Raji (cell line): ENCODE data around the gene HINT3.

Experiments
- POLR2A ChIP-seq: IDR thresholded peaks from 2 replicates; pipeline ENCODE4 v1.6.1; 2011; ENCODE audit warnings: low read depth, low read length, control low read depth; ENCODE audit not compliant: insufficient read depth

Gene HINT3

DNA sequence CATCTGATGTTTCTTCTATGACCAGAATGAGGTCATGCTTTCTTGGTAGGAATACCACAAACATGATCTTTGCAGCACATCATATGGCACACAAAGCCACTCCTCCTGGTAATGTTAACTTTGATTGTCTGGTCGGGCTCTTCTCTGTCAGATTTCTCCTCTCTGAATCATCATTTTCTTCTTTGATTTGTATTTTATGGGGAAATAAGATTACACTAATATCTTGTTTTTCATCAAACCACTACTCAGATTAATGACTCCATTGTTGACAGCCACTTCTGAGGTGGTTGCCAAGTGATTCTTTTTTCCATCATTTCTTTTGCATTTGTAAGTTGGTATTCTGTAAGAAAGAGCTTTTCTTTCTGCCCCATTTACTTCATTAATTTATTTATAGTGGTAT is 59.3 kb downstream of the HINT3 start:
- TF ChIP-seq POLR2A: no peak

- TF ChIP-seq POLR2A: no peak
Observed at GRCh38 chr6:126016591-126016990, 60.0 kb downstream of the HINT3 start.

DNA sequence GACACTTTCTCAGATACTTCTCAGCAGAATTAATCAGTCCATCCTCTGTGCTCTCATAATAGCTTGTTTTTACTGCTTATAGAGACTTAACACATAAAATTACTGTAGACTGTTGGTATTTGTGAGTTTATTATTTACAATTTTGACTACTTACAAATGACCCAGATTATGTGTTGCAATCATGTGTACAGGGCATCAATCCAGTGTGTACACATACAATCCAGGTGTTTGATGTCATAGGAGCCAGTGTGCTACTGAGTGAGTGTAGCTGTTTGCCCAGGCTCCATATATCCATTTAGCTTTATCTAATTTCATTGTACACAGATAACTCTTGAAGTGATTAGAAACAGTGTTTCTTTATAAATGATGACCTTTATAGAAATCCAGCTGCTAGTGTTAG is 61.1 kb downstream of the HINT3 start:
- no peak for TF ChIP-seq POLR2A

DNA sequence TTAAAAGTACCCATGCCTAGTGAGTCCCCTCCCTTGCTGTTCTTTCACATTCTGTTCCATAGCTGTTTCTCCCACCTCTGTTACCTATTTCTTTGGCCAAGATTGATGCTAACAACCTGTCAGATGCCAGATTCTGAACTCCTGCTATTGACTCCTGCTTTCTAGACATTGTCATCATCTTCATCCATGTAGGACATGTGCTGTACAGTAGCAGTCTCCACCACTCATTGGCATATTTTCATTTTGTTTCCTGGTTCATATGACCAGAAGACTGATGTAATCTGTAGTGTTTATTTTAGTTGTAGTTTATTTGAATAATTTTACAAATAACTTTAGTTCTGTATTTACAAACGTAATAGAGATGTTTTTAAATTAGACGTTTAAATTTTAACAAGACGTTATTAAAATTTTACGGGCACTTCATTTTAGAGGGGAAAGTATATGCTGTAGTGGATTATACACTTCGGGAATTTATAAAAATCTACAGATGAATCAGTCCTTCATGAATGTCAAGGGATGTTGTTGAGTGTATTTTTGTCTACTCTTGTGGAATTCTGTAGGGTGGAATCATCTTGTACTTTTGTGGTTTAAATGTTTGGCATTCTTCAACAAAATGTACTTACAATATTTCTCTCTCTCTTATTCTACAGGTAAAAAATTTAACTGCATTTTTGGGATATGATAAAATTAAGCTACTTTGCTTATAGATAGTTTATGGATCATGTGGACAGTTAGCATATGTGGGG is 63.9 kb downstream of the HINT3 start:
- no peak for TF ChIP-seq POLR2A

GRCh38 chr6:126026001-126026400 is 69.4 kb downstream of the HINT3 start:
- TF ChIP-seq POLR2A: no peak

GRCh38 chr6:126027601-126028000 is 71.0 kb downstream of the HINT3 start:
- TF ChIP-seq POLR2A: no peak
